LNCaP clone FGC (cell line): ENCODE results near the gene PALLD.

Source experiments
- DNase-seq: peaks from one replicate; pipeline ENCODE4 v3.0.0-alpha.2; 2011; ENCODE audit warnings: low read depth
- H3K4me3 ChIP-seq: 2 replicates; pipeline ENCODE4 v1.5.1; 2011; ENCODE audit warnings: mild to moderate bottlenecking, low read depth, low read length, control low read depth
- TF ChIP-seq, protein P1 (sequence below): IDR thresholded peaks from 2 replicates; pipeline ENCODE4 v1.5.1; 2012; ENCODE audit warnings: mild to moderate bottlenecking; ENCODE audit not compliant: control insufficient read depth, insufficient read depth; ENCODE audit errors: extremely low read depth

Gene PALLD

DNA sequence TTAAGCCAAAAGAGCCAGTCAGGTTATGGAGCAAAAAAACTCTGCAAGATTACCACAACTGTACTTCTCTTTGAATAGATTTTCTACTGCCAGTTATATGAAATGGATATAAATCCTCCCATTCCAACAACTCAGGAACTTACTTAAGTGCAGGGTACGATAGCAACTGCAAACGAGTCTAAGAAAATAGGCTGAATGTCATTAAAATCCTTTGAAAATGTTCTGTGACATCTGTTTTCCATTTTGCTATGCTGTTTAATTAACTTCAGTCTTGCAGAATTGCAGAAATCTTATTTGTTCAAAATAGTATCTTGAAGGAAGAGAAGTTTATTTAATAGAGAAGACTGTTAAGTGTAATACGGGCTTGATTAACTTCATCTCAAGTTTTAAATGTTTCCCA, 243.8 kb downstream of the PALLD start:
- no peak for DNase-seq
- H3K4me3 ChIP-seq, result no peak overlapping the region
- TF ChIP-seq, protein P1, sequence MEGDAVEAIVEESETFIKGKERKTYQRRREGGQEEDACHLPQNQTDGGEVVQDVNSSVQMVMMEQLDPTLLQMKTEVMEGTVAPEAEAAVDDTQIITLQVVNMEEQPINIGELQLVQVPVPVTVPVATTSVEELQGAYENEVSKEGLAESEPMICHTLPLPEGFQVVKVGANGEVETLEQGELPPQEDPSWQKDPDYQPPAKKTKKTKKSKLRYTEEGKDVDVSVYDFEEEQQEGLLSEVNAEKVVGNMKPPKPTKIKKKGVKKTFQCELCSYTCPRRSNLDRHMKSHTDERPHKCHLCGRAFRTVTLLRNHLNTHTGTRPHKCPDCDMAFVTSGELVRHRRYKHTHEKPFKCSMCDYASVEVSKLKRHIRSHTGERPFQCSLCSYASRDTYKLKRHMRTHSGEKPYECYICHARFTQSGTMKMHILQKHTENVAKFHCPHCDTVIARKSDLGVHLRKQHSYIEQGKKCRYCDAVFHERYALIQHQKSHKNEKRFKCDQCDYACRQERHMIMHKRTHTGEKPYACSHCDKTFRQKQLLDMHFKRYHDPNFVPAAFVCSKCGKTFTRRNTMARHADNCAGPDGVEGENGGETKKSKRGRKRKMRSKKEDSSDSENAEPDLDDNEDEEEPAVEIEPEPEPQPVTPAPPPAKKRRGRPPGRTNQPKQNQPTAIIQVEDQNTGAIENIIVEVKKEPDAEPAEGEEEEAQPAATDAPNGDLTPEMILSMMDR, result no peak

DNA sequence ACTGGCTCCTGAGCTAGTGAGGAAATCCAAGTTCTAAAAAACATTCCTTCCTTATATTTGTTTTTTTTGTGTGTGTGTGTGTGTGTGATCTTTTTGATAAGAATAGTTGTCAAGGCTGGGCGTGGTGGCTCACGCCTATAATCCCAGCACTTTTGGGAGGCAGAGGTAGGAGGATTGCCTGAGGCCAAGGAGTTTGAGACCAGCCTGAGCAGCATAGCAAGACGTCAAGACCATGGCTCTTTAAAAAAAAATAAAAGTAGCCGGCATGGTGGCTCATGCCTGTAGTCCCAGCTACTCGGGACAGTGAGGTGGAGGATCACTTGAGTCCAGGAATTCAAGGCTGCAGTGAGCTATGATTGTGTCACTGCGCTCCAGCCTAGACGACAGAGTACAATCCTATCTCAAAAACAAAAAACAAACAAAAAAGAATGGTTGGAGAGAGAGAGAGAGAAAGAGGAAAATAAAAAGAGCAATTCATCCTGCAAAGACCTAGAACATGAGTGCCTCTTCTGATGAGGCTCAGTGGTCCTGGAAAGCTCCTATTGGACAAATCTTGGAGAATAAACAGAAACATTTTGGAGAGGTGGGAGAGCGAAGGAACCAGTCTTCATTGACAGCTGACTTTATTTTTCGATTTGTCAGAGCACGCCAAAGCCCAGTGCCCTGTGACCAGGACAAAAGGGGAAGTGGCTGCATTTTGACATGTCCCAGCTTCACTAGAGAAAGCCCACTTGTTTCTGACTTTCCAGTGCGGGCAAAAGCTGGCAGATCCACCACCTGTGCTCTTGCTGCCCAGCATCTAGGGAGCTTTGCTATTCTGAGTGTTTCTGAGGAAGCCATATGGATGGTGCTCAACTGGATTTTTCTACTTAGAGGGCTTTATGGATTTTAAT, 244.7 kb downstream of the PALLD start:
- TF ChIP-seq, protein P1, result no peak
- no peak overlapping the region for H3K4me3 ChIP-seq
- DNase-seq, result no peak

GRCh38 chr4:168743131-168743530, 246.3 kb downstream of the PALLD start:
- no peak for DNase-seq
- TF ChIP-seq, protein P1, result no peak
- H3K4me3 ChIP-seq, result no peak overlapping the region

- H3K4me3 ChIP-seq, result no peak overlapping the region
- TF ChIP-seq, protein P1, result no peak
- peak; percentile 62 for DNase-seq
These were observed 246.7 kb downstream of the PALLD start for GRCh38 chr4:168743601-168744000.

- no peak for DNase-seq
- no peak overlapping the region for H3K4me3 ChIP-seq
- TF ChIP-seq, protein P1, result no peak
These were observed 247.2 kb downstream of the PALLD start for GRCh38 chr4:168744021-168744420.

GRCh38 chr4:168748807-168749206, 252.0 kb downstream of the PALLD start:
- TF ChIP-seq, protein P1, result no peak
- DNase-seq, result no peak
- no peak overlapping the region for H3K4me3 ChIP-seq
